K562 (cell line): ENCODE results near the gene ROR2. TPM values are rescaled to one million over a fixed set of nuclear protein-coding genes. Genes with fewer than 3 reads are reported as not detected.
A peak's percentile ranks its signal among the peaks of the same experiment; 100 is the strongest.

Source experiments
- ARNT ChIP-seq, 2 experiments: fragments of 450-650 bp; IDR thresholded peaks; 2 replicates each; pipeline ENCODE4 v1.6.1; 2016; ENCODE audit warnings: mild to moderate bottlenecking in 1 of 2
- ASH1L ChIP-seq: fragments of 450-650 bp; IDR thresholded peaks from 2 replicates; pipeline ENCODE4 v1.6.1; 2018; ENCODE audit warnings: borderline replicate concordance, mild to moderate bottlenecking, low read depth; ENCODE audit not compliant: partially characterized antibody
- EGR1 ChIP-seq: fragments of 450-650 bp; conservative IDR thresholded peaks from 2 replicates; pipeline ENCODE4 v1.6.1; 2017; ENCODE audit warnings: mild to moderate bottlenecking
- MED1 ChIP-seq: sonication (generic); formaldehyde crosslinking; IDR thresholded peaks from 2 replicates; pipeline ENCODE4 v1.8.1; 2023; ENCODE audit warnings: missing genetic modification reagents, borderline replicate concordance
- NCOA2 ChIP-seq, 2 experiments: fragments of 450-650 bp; IDR thresholded peaks; 2 replicates each; pipeline ENCODE4 v1.6.1; 2018; ENCODE audit warnings: mild to moderate bottlenecking in 2 of 2, moderate library complexity in 1 of 2; ENCODE audit not compliant: partially characterized antibody in 2 of 2
- ZNF75A ChIP-seq: fragments of 450-650 bp; formaldehyde crosslinking; IDR thresholded peaks from 2 replicates; pipeline ENCODE4 v1.4.0; 2020; ENCODE audit warnings: mild to moderate bottlenecking
- polyA plus RNA-seq, 8 experiments: library from polyadenylated mRNA; depleted of rRNA in 4 of 8; stranded (reverse) in 5 of 8; unstranded in 3 of 8; fragments of >200 nt; fragmentation: Nextera tagmentation in 2 of 8; fragmentation: Illumina TruSeq in 1 of 8; extraction: Ambion mirVana in 2 of 8; extraction: Trizol in 1 of 8; gene quantifications; 2 replicates each; pipeline versions ENCODE4 v1.2.1 to v1.2.3, GENCODE V29; 2011 to 2014; ENCODE audit warnings: inconsistent platforms in 1 of 8, missing spikeins in 1 of 8
- total RNA-seq, 7 experiments: library from RNA; depleted of rRNA in 6 of 7; stranded (reverse); fragments of >200 nt in 6 of 7; fragmentation: Illumina TruSeq in 2 of 7; extraction: Trizol in 2 of 7; gene quantifications; 2 replicates each; pipeline versions ENCODE4 v1.2.1 to v1.2.3, GENCODE V29; 2011 to 2021; ENCODE audit warnings: low replicate concordance in 1 of 7
- TF ChIP-seq, protein P1 (sequence below): fragments of 450-650 bp; formaldehyde crosslinking; IDR thresholded peaks from 2 replicates; pipeline ENCODE4 v1.4.0; 2020; ENCODE audit warnings: mild to moderate bottlenecking, moderate library complexity
- TF ChIP-seq, protein P2 (sequence below), 2 experiments: fragments of 450-650 bp in 1 of 2; sonication (generic) in 1 of 2; formaldehyde crosslinking; conservative IDR thresholded peaks; 2 replicates each; pipeline versions ENCODE4 v1.4.0 to v1.8.1; 2020 to 2022; ENCODE audit warnings: mild to moderate bottlenecking in 1 of 2, missing genetic modification reagents in 1 of 2
- TF ChIP-seq, protein P3 (sequence below), 2 experiments: fragments of 450-650 bp; formaldehyde crosslinking in 1 of 2; IDR thresholded peaks; 2 replicates each; pipeline versions ENCODE4 v1.4.0 to v1.6.1; 2014 to 2020; ENCODE audit warnings: mild to moderate bottlenecking in 2 of 2, borderline replicate concordance in 1 of 2, low read depth in 1 of 2
- TF ChIP-seq, protein P4 (sequence below): sonication (generic); formaldehyde crosslinking; IDR thresholded peaks from 2 replicates; pipeline ENCODE4 v1.8.0; 2022; ENCODE audit warnings: mild to moderate bottlenecking, missing genetic modification reagents
- TF ChIP-seq, protein P5 (sequence below): fragments of 450-650 bp; IDR thresholded peaks from 2 replicates; pipeline ENCODE4 v1.6.1; 2016; ENCODE audit warnings: missing biosample characterization, missing genetic modification characterization

Gene ROR2
- total and polyA plus RNA-seq, 9 of the 15 experiments (the other 6 are each of a cell fraction or from before 2014, with no cell fraction given): 5.6 to 33.8 (median 15.3) TPM

DNA sequence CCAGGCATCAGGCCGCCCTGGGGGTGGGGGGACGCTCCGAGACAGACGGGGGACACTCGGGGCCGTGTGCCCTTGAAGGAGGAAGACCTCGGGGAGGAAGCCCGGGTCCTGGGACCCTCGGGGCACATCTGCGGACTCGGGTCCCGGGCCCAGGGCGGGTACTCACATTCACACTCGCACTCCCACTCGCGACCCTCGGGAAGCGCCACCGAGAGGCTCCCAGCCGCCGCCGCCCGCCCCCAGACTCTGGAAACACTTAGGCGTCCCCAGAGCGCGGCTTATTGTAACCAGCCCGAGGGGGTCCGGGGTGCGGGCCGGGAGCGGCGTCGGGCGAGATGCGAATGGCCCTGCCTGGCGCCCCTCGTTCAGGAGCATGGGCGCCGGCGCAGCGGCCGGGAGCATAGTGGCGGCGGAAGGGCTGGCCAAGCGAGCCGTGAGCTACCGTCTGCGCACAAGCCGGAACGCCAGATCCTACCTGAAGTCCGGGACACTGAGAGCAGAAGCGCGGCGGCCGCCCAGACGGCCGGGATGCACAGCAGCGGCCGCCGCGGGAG is 559 bp downstream of the ROR2 start (continued):
- TF ChIP-seq, protein P1, sequence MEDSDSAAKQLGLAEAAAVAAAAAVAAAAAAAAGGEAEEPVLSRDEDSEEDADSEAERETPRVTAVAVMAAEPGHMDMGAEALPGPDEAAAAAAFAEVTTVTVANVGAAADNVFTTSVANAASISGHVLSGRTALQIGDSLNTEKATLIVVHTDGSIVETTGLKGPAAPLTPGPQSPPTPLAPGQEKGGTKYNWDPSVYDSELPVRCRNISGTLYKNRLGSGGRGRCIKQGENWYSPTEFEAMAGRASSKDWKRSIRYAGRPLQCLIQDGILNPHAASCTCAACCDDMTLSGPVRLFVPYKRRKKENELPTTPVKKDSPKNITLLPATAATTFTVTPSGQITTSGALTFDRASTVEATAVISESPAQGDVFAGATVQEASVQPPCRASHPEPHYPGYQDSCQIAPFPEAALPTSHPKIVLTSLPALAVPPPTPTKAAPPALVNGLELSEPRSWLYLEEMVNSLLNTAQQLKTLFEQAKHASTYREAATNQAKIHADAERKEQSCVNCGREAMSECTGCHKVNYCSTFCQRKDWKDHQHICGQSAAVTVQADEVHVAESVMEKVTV (CRISPR knock-in tag): no peak
- TF ChIP-seq, protein P2, sequence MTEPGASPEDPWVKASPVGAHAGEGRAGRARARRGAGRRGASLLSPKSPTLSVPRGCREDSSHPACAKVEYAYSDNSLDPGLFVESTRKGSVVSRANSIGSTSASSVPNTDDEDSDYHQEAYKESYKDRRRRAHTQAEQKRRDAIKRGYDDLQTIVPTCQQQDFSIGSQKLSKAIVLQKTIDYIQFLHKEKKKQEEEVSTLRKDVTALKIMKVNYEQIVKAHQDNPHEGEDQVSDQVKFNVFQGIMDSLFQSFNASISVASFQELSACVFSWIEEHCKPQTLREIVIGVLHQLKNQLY (CRISPR knock-in tag; conservative IDR thresholded peaks at IDR 0.05): no peak
- no peak for TF ChIP-seq MED1
- TF ChIP-seq ASH1L: no peak
- TF ChIP-seq EGR1: peak; percentile 40
- TF ChIP-seq, protein P3, sequence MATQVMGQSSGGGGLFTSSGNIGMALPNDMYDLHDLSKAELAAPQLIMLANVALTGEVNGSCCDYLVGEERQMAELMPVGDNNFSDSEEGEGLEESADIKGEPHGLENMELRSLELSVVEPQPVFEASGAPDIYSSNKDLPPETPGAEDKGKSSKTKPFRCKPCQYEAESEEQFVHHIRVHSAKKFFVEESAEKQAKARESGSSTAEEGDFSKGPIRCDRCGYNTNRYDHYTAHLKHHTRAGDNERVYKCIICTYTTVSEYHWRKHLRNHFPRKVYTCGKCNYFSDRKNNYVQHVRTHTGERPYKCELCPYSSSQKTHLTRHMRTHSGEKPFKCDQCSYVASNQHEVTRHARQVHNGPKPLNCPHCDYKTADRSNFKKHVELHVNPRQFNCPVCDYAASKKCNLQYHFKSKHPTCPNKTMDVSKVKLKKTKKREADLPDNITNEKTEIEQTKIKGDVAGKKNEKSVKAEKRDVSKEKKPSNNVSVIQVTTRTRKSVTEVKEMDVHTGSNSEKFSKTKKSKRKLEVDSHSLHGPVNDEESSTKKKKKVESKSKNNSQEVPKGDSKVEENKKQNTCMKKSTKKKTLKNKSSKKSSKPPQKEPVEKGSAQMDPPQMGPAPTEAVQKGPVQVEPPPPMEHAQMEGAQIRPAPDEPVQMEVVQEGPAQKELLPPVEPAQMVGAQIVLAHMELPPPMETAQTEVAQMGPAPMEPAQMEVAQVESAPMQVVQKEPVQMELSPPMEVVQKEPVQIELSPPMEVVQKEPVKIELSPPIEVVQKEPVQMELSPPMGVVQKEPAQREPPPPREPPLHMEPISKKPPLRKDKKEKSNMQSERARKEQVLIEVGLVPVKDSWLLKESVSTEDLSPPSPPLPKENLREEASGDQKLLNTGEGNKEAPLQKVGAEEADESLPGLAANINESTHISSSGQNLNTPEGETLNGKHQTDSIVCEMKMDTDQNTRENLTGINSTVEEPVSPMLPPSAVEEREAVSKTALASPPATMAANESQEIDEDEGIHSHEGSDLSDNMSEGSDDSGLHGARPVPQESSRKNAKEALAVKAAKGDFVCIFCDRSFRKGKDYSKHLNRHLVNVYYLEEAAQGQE (IDR thresholded peaks at IDR 0.05; ENCODE audit: borderline replicate concordance): no peak
- TF ChIP-seq, protein P3 (CRISPR knock-in tag; IDR thresholded peaks at IDR 0.05; ENCODE audit: low read depth): no peak
- TF ChIP-seq, protein P4, sequence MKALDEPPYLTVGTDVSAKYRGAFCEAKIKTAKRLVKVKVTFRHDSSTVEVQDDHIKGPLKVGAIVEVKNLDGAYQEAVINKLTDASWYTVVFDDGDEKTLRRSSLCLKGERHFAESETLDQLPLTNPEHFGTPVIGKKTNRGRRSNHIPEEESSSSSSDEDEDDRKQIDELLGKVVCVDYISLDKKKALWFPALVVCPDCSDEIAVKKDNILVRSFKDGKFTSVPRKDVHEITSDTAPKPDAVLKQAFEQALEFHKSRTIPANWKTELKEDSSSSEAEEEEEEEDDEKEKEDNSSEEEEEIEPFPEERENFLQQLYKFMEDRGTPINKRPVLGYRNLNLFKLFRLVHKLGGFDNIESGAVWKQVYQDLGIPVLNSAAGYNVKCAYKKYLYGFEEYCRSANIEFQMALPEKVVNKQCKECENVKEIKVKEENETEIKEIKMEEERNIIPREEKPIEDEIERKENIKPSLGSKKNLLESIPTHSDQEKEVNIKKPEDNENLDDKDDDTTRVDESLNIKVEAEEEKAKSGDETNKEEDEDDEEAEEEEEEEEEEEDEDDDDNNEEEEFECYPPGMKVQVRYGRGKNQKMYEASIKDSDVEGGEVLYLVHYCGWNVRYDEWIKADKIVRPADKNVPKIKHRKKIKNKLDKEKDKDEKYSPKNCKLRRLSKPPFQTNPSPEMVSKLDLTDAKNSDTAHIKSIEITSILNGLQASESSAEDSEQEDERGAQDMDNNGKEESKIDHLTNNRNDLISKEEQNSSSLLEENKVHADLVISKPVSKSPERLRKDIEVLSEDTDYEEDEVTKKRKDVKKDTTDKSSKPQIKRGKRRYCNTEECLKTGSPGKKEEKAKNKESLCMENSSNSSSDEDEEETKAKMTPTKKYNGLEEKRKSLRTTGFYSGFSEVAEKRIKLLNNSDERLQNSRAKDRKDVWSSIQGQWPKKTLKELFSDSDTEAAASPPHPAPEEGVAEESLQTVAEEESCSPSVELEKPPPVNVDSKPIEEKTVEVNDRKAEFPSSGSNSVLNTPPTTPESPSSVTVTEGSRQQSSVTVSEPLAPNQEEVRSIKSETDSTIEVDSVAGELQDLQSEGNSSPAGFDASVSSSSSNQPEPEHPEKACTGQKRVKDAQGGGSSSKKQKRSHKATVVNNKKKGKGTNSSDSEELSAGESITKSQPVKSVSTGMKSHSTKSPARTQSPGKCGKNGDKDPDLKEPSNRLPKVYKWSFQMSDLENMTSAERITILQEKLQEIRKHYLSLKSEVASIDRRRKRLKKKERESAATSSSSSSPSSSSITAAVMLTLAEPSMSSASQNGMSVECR (CRISPR knock-in tag): no peak
- TF ChIP-seq ARNT (IDR thresholded peaks at IDR 0.05): no peak
- TF ChIP-seq, protein P5, sequence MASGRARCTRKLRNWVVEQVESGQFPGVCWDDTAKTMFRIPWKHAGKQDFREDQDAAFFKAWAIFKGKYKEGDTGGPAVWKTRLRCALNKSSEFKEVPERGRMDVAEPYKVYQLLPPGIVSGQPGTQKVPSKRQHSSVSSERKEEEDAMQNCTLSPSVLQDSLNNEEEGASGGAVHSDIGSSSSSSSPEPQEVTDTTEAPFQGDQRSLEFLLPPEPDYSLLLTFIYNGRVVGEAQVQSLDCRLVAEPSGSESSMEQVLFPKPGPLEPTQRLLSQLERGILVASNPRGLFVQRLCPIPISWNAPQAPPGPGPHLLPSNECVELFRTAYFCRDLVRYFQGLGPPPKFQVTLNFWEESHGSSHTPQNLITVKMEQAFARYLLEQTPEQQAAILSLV (tag): no peak
- no peak for TF ChIP-seq ZNF75A (CRISPR knock-in tag)
- TF ChIP-seq NCOA2 (IDR thresholded peaks at IDR 0.05; ENCODE audit: partially characterized antibody in 2 of 2): no peak
